Gastrocnemius medialis (tissue), 4 donors: ENCODE results near the gene ZNF207. TPM values are rescaled to one million over a fixed set of nuclear protein-coding genes. Genes with fewer than 3 reads are reported as not detected.

Experiments used
- ATAC-seq, 2 donors: fragments of 150-250 bp; one replicate each; pipeline ENCODE4 v1.9.1; 2016
- DNase-seq, 2 donors: peaks; one replicate each; pipeline ENCODE4 v3.0.0-alpha.2; 2019
- H3K27ac ChIP-seq, 4 donors: fragments of 200-600 bp; sonication (generic); 1 replicate in 1 of 4; 2 replicates in 3 of 4; pipeline ENCODE4 v1.5.1; 2016 to 2018; ENCODE audit warnings: mild to moderate bottlenecking in 2 of 4, moderate library complexity in 1 of 4
- H3K27me3 ChIP-seq, 3 donors: fragments of 200-600 bp; sonication (generic) in 2 of 3; 1 replicate in 1 of 3; 2 replicates in 2 of 3; pipeline versions ENCODE4 v1.5.1 to v1.6.0; 2016 to 2019; ENCODE audit warnings: mild to moderate bottlenecking in 1 of 3, moderate library complexity in 1 of 3
- H3K36me3 ChIP-seq, 2 donors: fragments of 200-600 bp; sonication (generic) in 1 of 2; one replicate each; pipeline ENCODE4 v1.5.1; 2017 to 2018
- H3K4me1 ChIP-seq, 2 donors: fragments of 200-600 bp; sonication (generic) in 1 of 2; one replicate each; pipeline ENCODE4 v1.5.1; 2016 to 2017; ENCODE audit warnings: mild to moderate bottlenecking in 2 of 2
- H3K4me3 ChIP-seq, 4 donors: fragments of 200-600 bp; sonication (generic) in 3 of 4; 1 replicate in 1 of 4; 2 replicates in 3 of 4; pipeline ENCODE4 v1.5.1; 2016 to 2019; ENCODE audit warnings: mild to moderate bottlenecking in 2 of 4
- H3K9me3 ChIP-seq, 3 donors: fragments of 200-600 bp; sonication (generic) in 2 of 3; 1 replicate in 1 of 3; 2 replicates in 2 of 3; pipeline ENCODE4 v1.5.1; 2016 to 2019
- POLR2A ChIP-seq, 2 donors: fragments of 450-650 bp; IDR thresholded peaks; one replicate each; pipeline ENCODE4 v1.6.1; 2017; ENCODE audit warnings: antibody characterized with exemption in 2 of 2, mild to moderate bottlenecking in 2 of 2, moderate library complexity in 2 of 2
- in situ Hi-C, 4 donors: fragments of 200-750 bp; cut with MboI; loops; one replicate each; pipeline versions ENCODE4 v1.15.0 to v1.8.0; 2017; ENCODE audit warnings: low sequenced_read_pairs in 4 of 4
- intact Hi-C: fragments of 100-400 bp; cut with DNase I; formaldehyde crosslinking; loops from one replicate; pipeline ENCODE4 v1.15.1; 2023; ENCODE audit warnings: low total_unique reads
- total RNA-seq, 4 donors: library from RNA; depleted of rRNA; stranded (reverse); fragments of >200 nt; gene quantifications; one replicate each; pipeline versions ENCODE4 v1.1.0 to v1.2.3, GENCODE V29; 2016
- TF ChIP-seq, protein P1 (sequence below), 5 experiments: fragments of 450-650 bp in 3 of 5; fragments of 200-600 bp in 2 of 5; sonication (generic) in 2 of 5; IDR thresholded peaks in 4 of 5; conservative IDR thresholded peaks in 1 of 5; 1 replicate in 4 of 5; 2 replicates in 1 of 5; pipeline ENCODE4 v1.5.1; 2016 to 2019; ENCODE audit warnings: antibody characterized with exemption in 5 of 5, mild to moderate bottlenecking in 3 of 5, moderate library complexity in 3 of 5

Gene ZNF207
- total RNA-seq: 100 to 1,000 TPM in 1 of 4 donors, 10 to 100 TPM in 3; 51.4 to 126 (median 82.4) TPM

DNA sequence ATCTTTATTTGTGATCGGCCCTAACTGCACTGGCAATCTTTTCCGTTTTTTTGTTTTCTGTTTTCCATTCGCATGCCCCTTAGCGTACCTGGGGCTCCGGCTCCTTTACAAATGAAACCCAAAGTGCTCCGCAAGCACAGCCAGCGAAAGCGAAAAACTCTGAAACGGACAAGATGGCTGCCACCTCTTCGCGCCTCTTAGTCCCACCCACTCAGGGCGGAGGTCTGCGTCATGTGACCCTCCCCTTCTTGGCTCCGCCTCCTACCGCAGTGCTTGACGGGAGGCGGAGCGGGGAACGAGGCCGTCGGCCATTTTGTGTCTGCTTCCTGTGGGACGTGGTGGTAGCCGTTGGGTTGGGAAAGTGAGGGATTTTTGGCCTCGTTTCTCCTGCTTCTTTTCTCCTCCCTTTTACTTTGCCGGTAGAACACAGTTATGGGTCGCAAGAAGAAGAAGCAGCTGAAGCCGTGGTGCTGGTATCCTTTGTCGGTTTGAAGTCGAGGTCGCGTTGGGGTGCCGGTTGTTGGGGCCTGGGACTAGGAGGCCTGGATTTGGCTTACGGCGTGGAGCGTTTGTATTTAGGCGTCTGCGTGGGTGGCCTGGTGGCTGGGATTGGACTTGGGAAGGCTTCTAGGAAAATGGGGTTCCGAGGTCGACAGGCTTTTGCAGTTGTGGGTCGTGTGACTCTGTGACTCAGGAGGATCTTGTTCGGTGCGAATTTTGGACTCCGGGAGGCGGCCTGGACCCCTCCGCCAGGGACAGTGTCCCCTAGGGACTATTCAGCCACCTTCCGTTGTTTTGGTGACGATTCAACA lies at the start of gene ZNF207:
Gene ZNF207, plus strand, starts transcription at position 304 of the 812 bp plus-strand sequence. Its CDS starts 129 bp downstream, at position 433.
- in situ Hi-C loops (loop anchor here in 1 of 4 donors (25.0 kb wide), 2 partner anchors 338 to 463 kb away; partner anchors contain the start of gene LRRC37B), intact Hi-C loops (loop anchor here (5.0 kb wide), 1 partner anchor 132 kb away; no protein-coding TSS in a partner anchor)
- Histone ChIP-seq H3K27me3 (no peaks in the 10 kb centered on the region), H3K27ac (peak within 1 kb of the TSS; percentile 96 to 100 (median 98)), H3K36me3 (peaks cover 0 to 28% of the 10 kb centered on the region in 2 donors), H3K4me3 (peak within 1 kb of the TSS; percentile 67 to 96 (median 87)), H3K9me3 (no peaks in the 10 kb centered on the region), H3K4me1 (peaks cover 38 to 44% of the 10 kb centered on the region in 2 donors)
- peak; percentile 96 for DNase-seq
- peak; percentile 96 to 98 for ATAC-seq
- TF ChIP-seq, protein P1, sequence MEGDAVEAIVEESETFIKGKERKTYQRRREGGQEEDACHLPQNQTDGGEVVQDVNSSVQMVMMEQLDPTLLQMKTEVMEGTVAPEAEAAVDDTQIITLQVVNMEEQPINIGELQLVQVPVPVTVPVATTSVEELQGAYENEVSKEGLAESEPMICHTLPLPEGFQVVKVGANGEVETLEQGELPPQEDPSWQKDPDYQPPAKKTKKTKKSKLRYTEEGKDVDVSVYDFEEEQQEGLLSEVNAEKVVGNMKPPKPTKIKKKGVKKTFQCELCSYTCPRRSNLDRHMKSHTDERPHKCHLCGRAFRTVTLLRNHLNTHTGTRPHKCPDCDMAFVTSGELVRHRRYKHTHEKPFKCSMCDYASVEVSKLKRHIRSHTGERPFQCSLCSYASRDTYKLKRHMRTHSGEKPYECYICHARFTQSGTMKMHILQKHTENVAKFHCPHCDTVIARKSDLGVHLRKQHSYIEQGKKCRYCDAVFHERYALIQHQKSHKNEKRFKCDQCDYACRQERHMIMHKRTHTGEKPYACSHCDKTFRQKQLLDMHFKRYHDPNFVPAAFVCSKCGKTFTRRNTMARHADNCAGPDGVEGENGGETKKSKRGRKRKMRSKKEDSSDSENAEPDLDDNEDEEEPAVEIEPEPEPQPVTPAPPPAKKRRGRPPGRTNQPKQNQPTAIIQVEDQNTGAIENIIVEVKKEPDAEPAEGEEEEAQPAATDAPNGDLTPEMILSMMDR (IDR thresholded peaks at IDR 0.05 in 4 of 5, conservative IDR thresholded peaks at IDR 0.05 in 1 of 5): no peak
- TF ChIP-seq POLR2A (IDR thresholded peaks at IDR 0.05): peak; percentile 84 to 85

DNA sequence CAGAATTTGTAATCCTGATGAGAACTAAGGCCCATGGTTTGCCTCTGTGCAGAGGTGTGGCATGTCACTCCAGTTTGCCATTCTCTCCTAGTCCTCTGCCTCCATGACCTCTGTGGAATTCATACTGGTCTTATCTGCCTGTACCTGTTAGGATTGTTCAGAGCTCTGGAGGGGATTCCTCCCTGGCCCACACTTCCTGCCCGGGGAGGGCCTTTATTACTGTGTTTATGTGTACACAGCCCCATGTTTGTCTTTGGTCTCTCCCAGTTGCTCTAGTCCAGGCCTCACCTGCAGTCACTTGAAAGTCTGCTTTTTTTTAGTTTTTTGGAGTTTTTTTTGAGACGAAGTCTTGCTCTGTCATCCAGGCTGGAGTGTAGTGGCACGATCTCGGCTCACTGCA lies 47.9 kb upstream of the ZNF207 start:
- in situ Hi-C loops (no loop called here), intact Hi-C loops (no loop called here)
- Histone ChIP-seq H3K4me3 (no peak overlapping the region), H3K4me1 (no peaks in the 10 kb centered on the region), H3K27ac (no peak overlapping the region), H3K9me3 (no peaks in the 10 kb centered on the region), H3K27me3 (no peaks in the 10 kb centered on the region), H3K36me3 (no peaks in the 10 kb centered on the region)
- DNase-seq (no peak), ATAC-seq (no peak)
- TF ChIP-seq, protein P1 (IDR thresholded peaks at IDR 0.05 in 4 of 5, conservative IDR thresholded peaks at IDR 0.05 in 1 of 5): no peak
- no peak for TF ChIP-seq POLR2A (IDR thresholded peaks at IDR 0.05)

DNA sequence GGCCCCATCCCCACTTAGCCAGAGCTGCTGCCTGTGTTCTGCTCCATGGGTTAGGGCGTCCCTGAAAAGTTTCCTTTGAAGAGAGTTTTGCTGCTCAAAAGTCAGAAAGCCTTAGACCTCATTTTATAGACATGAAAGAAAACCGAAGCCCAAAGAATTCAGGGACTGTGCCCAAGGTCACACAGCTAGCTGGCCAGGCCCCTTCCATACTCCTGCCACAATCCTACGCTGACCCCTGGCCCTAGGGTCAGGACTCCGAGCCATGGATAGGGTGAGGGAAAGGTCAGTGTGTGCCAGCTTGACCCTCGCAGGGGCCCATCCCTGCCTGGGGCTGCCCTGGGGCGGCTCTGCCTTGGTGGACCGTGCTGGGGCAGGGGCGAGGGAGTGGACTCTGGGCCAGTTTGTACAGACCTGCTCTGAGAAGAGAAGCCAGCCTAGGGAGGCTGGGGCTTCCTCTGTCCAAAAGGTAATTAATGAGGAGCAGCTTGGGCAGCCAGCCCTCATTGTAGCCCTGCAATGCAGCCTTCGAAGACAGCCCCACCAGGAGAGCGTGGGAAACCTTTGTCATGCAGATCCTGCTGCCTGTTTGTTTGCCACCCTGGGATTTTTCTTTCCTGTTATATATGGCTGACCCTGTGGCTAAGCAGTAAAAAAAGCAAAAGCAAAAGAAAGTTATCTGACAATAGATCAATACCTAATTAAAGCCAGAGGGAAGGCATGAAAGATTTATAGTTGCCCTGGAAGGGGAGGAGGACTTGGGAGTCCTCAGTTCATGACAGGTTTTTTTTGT lies 46.9 kb upstream of the ZNF207 start:
- in situ Hi-C loops: no loop called here
- intact Hi-C loops: no loop called here
- no peaks in the 10 kb centered on the region for H3K36me3 ChIP-seq
- no peaks in the 10 kb centered on the region for H3K4me1 ChIP-seq
- DNase-seq (no peak), ATAC-seq (no peak)
- no peak overlapping the region for H3K4me3 ChIP-seq
- no peak for TF ChIP-seq POLR2A (IDR thresholded peaks at IDR 0.05)
- TF ChIP-seq, protein P1 (IDR thresholded peaks at IDR 0.05 in 4 of 5, conservative IDR thresholded peaks at IDR 0.05 in 1 of 5): no peak
- no peaks in the 10 kb centered on the region for H3K27me3 ChIP-seq
- H3K27ac ChIP-seq: no peak overlapping the region
- H3K9me3 ChIP-seq: no peaks in the 10 kb centered on the region

DNA sequence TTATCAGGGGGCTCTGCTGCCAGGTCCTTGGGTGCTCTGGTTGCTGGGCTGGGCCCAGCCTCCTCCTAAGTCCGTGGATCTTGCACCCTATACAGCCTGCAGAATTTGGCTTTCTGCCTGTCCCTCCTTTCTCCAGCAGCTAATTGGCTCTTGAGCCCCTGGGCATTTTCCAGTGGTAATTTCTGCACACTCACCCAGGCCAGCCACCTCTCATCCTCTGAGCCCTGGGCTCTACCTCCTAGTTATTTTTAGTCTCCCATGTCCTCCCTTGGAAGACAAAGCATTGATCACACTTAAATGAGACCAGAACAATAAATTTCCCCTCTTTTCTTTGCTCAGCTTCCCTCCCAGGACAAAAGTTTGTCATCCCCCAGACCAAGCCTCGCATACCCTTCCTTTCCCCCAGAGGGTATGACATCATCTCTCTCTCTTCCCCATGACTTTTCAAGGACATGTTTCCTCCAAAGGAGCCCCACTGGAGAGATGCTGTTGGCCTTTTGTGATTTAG lies 46.1 kb upstream of the ZNF207 start:
- DNase-seq: no peak
- in situ Hi-C loops: no loop called here

More for the DNA sequence above, 46.1 kb upstream of the ZNF207 start:
- Histone ChIP-seq H3K36me3 (no peaks in the 10 kb centered on the region), H3K4me3 (no peak overlapping the region), H3K9me3 (no peaks in the 10 kb centered on the region), H3K4me1 (no peaks in the 10 kb centered on the region), H3K27me3 (no peaks in the 10 kb centered on the region), H3K27ac (no peak overlapping the region)
- intact Hi-C loops: no loop called here
- ATAC-seq: no peak
- TF ChIP-seq, protein P1 (IDR thresholded peaks at IDR 0.05 in 4 of 5, conservative IDR thresholded peaks at IDR 0.05 in 1 of 5): no peak
- TF ChIP-seq POLR2A (IDR thresholded peaks at IDR 0.05): no peak
